GM12878 (cell line): ENCODE data around the gene TUFM. TPM values are rescaled to one million over a fixed set of nuclear protein-coding genes. Genes with fewer than 3 reads are reported as not detected.

Source experiments
- ATAC-seq: fragments of 200-7000 bp; cut with Tn5 transposase; 3 replicates; pipeline ENCODE4 v1.9.1; 2020; ENCODE audit warnings: mild to moderate bottlenecking, moderate library complexity
- BruUV-seq: library from RNA; stranded (reverse); fragments of 400-500 nt; replicated peaks from 2 replicates; lab custom pipeline; 2021; lab: Mats Ljungman, UMichigan
- CTCF ChIA-PET: fragments of 300-600 bp; sonication (Branson Sonifier 250); formaldehyde crosslinking; extraction: SDS; loops from one replicate; lab custom pipeline; 2021; ENCODE audit warnings: inconsistent platforms; lab: Yijun Ruan, JAX
- POLR2A ChIA-PET: fragments of 350-600 bp; formaldehyde crosslinking; extraction: SDS; loops from one replicate; lab custom pipeline; 2021; ENCODE audit warnings: inconsistent platforms; lab: Charles Lee
- RAD21 ChIA-PET: fragments of 300-600 bp; sonication (Branson Sonifier 250); formaldehyde crosslinking; loops from one replicate; lab custom pipeline; 2023; ENCODE audit warnings: antibody characterized with exemption; ENCODE audit not compliant: unreplicated experiment; lab: Charles Lee
- SMC1A ChIA-PET: fragments of 300-600 bp; sonication (Branson Sonifier 250); formaldehyde crosslinking; loops from one replicate; lab custom pipeline; 2023; ENCODE audit not compliant: unreplicated experiment, uncharacterized antibody; lab: Charles Lee
- DNase-seq: peaks from one replicate; pipeline ENCODE4 v3.0.0-alpha.2; 2011; ENCODE audit warnings: low read depth, low spot score
- FAIRE-seq: peaks from 3 replicates; lab custom pipeline; 2011; peaks lifted over from hg19 to GRCh38; lab: Jason Lieb, UNC
- H2AFZ ChIP-seq: 2 replicates; pipeline ENCODE4 v1.6.0; 2011; ENCODE audit warnings: low read depth, low read length, control low read depth; ENCODE audit not compliant: control insufficient read depth
- H3K27ac ChIP-seq: 2 replicates; pipeline ENCODE4 v1.5.1; 2011; ENCODE audit warnings: control low read depth; ENCODE audit not compliant: control insufficient read depth, insufficient read depth
- H3K27me3 ChIP-seq, 2 experiments: replicated peaks in 1 of 2; 2 replicates each; pipeline versions ENCODE4 v1.6.0 to v1.6.1; 2011; ENCODE audit warnings: low read length in 1 of 2; ENCODE audit not compliant: control insufficient read depth in 2 of 2, insufficient read depth in 2 of 2
- H3K36me3 ChIP-seq, 2 experiments: 2 replicates each; pipeline ENCODE4 v1.5.1; 2011; ENCODE audit warnings: low read length in 1 of 2; ENCODE audit not compliant: control insufficient read depth in 2 of 2, insufficient read depth in 2 of 2
- H3K4me1 ChIP-seq: 2 replicates; pipeline ENCODE4 v1.6.1; 2011; ENCODE audit warnings: mild to moderate bottlenecking, low read length, moderate library complexity, mixed read lengths; ENCODE audit not compliant: control insufficient read depth, insufficient read depth
- H3K4me2 ChIP-seq: 2 replicates; pipeline ENCODE4 v1.6.0; 2011; ENCODE audit warnings: control low read depth; ENCODE audit not compliant: control insufficient read depth, insufficient read depth
- H3K4me3 ChIP-seq: fragments of 200-600 bp; sonication (generic); 2 replicates; pipeline ENCODE4 v1.5.1; 2016
- H3K79me2 ChIP-seq: 2 replicates; pipeline ENCODE4 v1.6.0; 2011; ENCODE audit warnings: low read length; ENCODE audit not compliant: control insufficient read depth, insufficient read depth
- H3K9ac ChIP-seq: 2 replicates; pipeline ENCODE4 v1.8.0; 2011; ENCODE audit warnings: low read length, control low read depth, mixed read lengths; ENCODE audit not compliant: control insufficient read depth, insufficient read depth
- H3K9me3 ChIP-seq: replicated peaks from 3 replicates; pipeline ENCODE4 v1.5.1; 2011; ENCODE audit warnings: mild to moderate bottlenecking, low read length; ENCODE audit not compliant: control insufficient read depth, insufficient read depth
- H4K20me1 ChIP-seq: 2 replicates; pipeline ENCODE4 v1.6.0; 2011; ENCODE audit not compliant: control insufficient read depth, insufficient read depth
- ASH2L ChIP-seq: fragments of 300-600, 200-600 bp; sonication (generic); IDR thresholded peaks from 2 replicates; pipeline ENCODE4 v1.6.1; 2017; ENCODE audit warnings: low read depth, mild to moderate bottlenecking, borderline replicate concordance
- BCL11A ChIP-seq: IDR thresholded peaks from 2 replicates; pipeline ENCODE4 v1.6.1; 2011; ENCODE audit warnings: low read depth, low read length
- BRCA1 ChIP-seq: IDR thresholded peaks from 2 replicates; pipeline ENCODE4 v1.6.1; 2011; ENCODE audit warnings: low read depth, low read length, improper control_type of control experiment
- CTCF ChIP-seq, 3 experiments: IDR thresholded peaks in 2 of 3; conservative IDR thresholded peaks in 1 of 3; 2 replicates each; pipeline ENCODE4 v1.5.1; 2011; ENCODE audit warnings: low read depth in 3 of 3, low read length in 3 of 3, mild to moderate bottlenecking in 3 of 3, control low read depth in 2 of 3, moderate library complexity in 2 of 3, inconsistent platforms in 1 of 3, mixed read lengths in 1 of 3; ENCODE audit not compliant: control insufficient read depth in 2 of 3, insufficient read depth in 1 of 3; ENCODE audit errors: extremely low read depth in 1 of 3
- DPF2 ChIP-seq: fragments of 450-650 bp; IDR thresholded peaks from 2 replicates; pipeline ENCODE4 v1.6.1; 2017; ENCODE audit warnings: mild to moderate bottlenecking
- ELK1 ChIP-seq: IDR thresholded peaks from 2 replicates; pipeline ENCODE4 v1.6.1; 2012; ENCODE audit warnings: low read depth, low read length, improper control_type of control experiment
- HCFC1 ChIP-seq: fragments of 150-350 bp; IDR thresholded peaks from 2 replicates; pipeline ENCODE4 v1.6.1; 2014; ENCODE audit warnings: low read length
- LARP7 ChIP-seq: fragments of 450-650 bp; IDR thresholded peaks from 2 replicates; pipeline ENCODE4 v1.6.1; 2017; ENCODE audit warnings: mild to moderate bottlenecking
- MTA3 ChIP-seq: IDR thresholded peaks from 2 replicates; pipeline ENCODE4 v1.6.1; 2012; ENCODE audit warnings: low read length, inconsistent platforms, borderline replicate concordance
- NKRF ChIP-seq: fragments of 450-650 bp; conservative IDR thresholded peaks from 2 replicates; pipeline ENCODE4 v1.6.1; 2017; ENCODE audit warnings: mild to moderate bottlenecking, moderate library complexity
- NR2C1 ChIP-seq: fragments of 450-650 bp; IDR thresholded peaks from 2 replicates; pipeline ENCODE4 v1.6.1; 2017; ENCODE audit warnings: antibody characterized with exemption, mild to moderate bottlenecking, moderate library complexity
- PBX3 ChIP-seq: IDR thresholded peaks from 2 replicates; pipeline ENCODE4 v1.6.1; 2011; ENCODE audit warnings: mild to moderate bottlenecking, low read depth, low read length, moderate library complexity; ENCODE audit not compliant: insufficient replicate concordance
- RBBP5 ChIP-seq: fragments of 200-600 bp; sonication (generic); conservative IDR thresholded peaks from 2 replicates; pipeline ENCODE4 v1.6.1; 2016
- YY1 ChIP-seq: IDR thresholded peaks from 2 replicates; pipeline ENCODE4 v1.6.1; 2011; ENCODE audit warnings: low read depth, mild to moderate bottlenecking, low read length
- ZZZ3 ChIP-seq: IDR thresholded peaks from 2 replicates; pipeline ENCODE4 v1.6.1; 2011; ENCODE audit warnings: low read depth; ENCODE audit not compliant: control insufficient read depth, insufficient read length
- WGBS: methylation state at CpG from one replicate; pipeline ENCODE4 v1.1.6; 2016; ENCODE audit warnings: low lambda C conversion rate; ENCODE audit not compliant: insufficient replicate concordance, insufficient coverage; ENCODE audit errors: missing lambda C conversion rate; 5-methylcytosine and 5-hydroxymethylcytosine counted together
- in situ Hi-C: fragments of 300-500 bp; cut with MboI; formaldehyde crosslinking; loops from 9 replicates; pipeline ENCODE4 v1.14.3; 2018; ENCODE audit warnings: mixed read lengths
- intact Hi-C: fragments of 100-400 bp; cut with micrococcal nuclease; formaldehyde crosslinking; loops from one replicate; pipeline ENCODE4 v1.14.2; 2022; ENCODE audit not compliant: unreplicated experiment
- polyA plus RNA-seq, 11 experiments: library from polyadenylated mRNA; depleted of rRNA in 4 of 11; unstranded in 6 of 11; stranded (reverse) in 5 of 11; fragments of >200 nt; fragmentation: Nextera tagmentation in 4 of 11; fragmentation: Illumina TruSeq in 1 of 11; extraction: Ambion mirVana in 4 of 11; extraction: Trizol in 1 of 11; gene quantifications; 1 replicate in 1 of 11; 2 replicates in 10 of 11; pipeline versions ENCODE4 v1.2.1 to v1.2.3, GENCODE V29; 2011 to 2016; ENCODE audit warnings: inconsistent platforms in 2 of 11, missing spikeins in 2 of 11, low read depth in 1 of 11
- total RNA-seq, 4 experiments: library from RNA; depleted of rRNA in 3 of 4; stranded (reverse); fragments of >200 nt in 3 of 4; fragmentation: Illumina TruSeq in 1 of 4; extraction: Trizol in 1 of 4; gene quantifications; 2 replicates each; pipeline versions ENCODE4 v1.2.1 to v1.2.3, GENCODE V29; 2013 to 2021

The TUFM gene
- total and polyA plus RNA-seq, 10 of the 15 experiments (the other 5 are each of a cell fraction or from before 2014, with no cell fraction given) = 23.4 to 354 (median 182) TPM

- SMC1A ChIA-PET = interaction anchor here (0.8 to 1.0 kb wide), 2 partner anchors 18 to 38 kb away, joined by 3 read pairs; no protein-coding TSS in a partner anchor
- peak overlapping the region; percentile 98 for H3K9ac ChIP-seq
- WGBS = 0% methylated on average over 54 of the region's 60 CpGs
- in situ Hi-C loops = no loop called here
- peak overlapping the region; percentile 97 for H3K27ac ChIP-seq
- no peak for FAIRE-seq
- no peaks in the 10 kb centered on the region for H3K27me3 ChIP-seq
- peaks cover 21 to 28% of the 10 kb centered on the region in 2 experiments for H3K36me3 ChIP-seq
- H3K4me2 ChIP-seq = peak overlapping the region; percentile 87
- intact Hi-C loops = loop anchor here (1.0 to 5.0 kb wide), 3 partner anchors 22 to 123 kb away; partner anchors contain the start of genes RABEP2 and TUFM
- BruUV-seq = no TSS peak
- peak overlapping the region; percentile 73 for H3K4me3 ChIP-seq
- peaks cover 55% of the 10 kb centered on the region for H3K79me2 ChIP-seq
- peak; percentile 90 for ATAC-seq
- H4K20me1 ChIP-seq = peaks cover 10% of the 10 kb centered on the region
- peak overlapping the region; percentile 61 for H2AFZ ChIP-seq
- RAD21 ChIA-PET = interaction anchor here (1.1 to 1.7 kb wide), 3 partner anchors 23 to 121 kb away, joined by 4 to 7 read pairs (median 5); partner anchors contain the start of genes CD19 and TUFM
- peak; percentile 86 for DNase-seq
- no peaks in the 10 kb centered on the region for H3K9me3 ChIP-seq
- CTCF ChIA-PET = interaction anchor here (0.9 to 2.0 kb wide), 4 partner anchors 21 to 121 kb away, joined by 3 to 7 read pairs (median 3); partner anchors contain the start of gene TUFM
- POLR2A ChIA-PET = interaction anchor here (0.7 to 3.9 kb wide), 5 partner anchors 23 to 111 kb away, joined by 3 to 28 read pairs (median 3); partner anchors contain the start of genes CD19 and TUFM
- H3K4me1 ChIP-seq = peaks cover 8% of the 10 kb centered on the region; the same call in 1 of the 2 replicates
- TF ChIP-seq CTCF (IDR thresholded peaks at IDR 0.05 in 2 of 3, conservative IDR thresholded peaks at IDR 0.05 in 1 of 3; ENCODE audit: control insufficient read depth in 2 of 3, extremely low read depth in 1 of 3, insufficient read depth in 1 of 3, low read depth in 3 of 3, low read length in 3 of 3) = 0 out of 6 replicates have a peak, but pooled peaks of 1 of the 3 experiments have one; percentile 13
- peak; percentile 59; the same call in 1 of the 2 replicates for TF ChIP-seq NKRF
- TF ChIP-seq ASH2L = no peak
- no peak for TF ChIP-seq RBBP5
- TF ChIP-seq DPF2 = no peak
- TF ChIP-seq MTA3 = no peak
- peak; percentile 34; the same call in 1 of the 2 replicates for TF ChIP-seq HCFC1
- TF ChIP-seq YY1 = 0 out of 2 replicates have a peak, but pooled peaks have one; percentile 26
- no peak for TF ChIP-seq ELK1
- no peak for TF ChIP-seq ZZZ3
- TF ChIP-seq PBX3 = no peak
- 0 out of 2 replicates have a peak, but pooled peaks have one; percentile 46 for TF ChIP-seq LARP7
- no peak for TF ChIP-seq BCL11A
- no peak for TF ChIP-seq NR2C1
- TF ChIP-seq BRCA1 = peak; percentile 42; the same call in 1 of the 2 replicates
These were observed 22.1 kb downstream of the TUFM start for GRCh38 chr16:28823873-28824716.
